ENCODE measurements around the gene ASIC2.

The ASIC2 gene

DNA sequence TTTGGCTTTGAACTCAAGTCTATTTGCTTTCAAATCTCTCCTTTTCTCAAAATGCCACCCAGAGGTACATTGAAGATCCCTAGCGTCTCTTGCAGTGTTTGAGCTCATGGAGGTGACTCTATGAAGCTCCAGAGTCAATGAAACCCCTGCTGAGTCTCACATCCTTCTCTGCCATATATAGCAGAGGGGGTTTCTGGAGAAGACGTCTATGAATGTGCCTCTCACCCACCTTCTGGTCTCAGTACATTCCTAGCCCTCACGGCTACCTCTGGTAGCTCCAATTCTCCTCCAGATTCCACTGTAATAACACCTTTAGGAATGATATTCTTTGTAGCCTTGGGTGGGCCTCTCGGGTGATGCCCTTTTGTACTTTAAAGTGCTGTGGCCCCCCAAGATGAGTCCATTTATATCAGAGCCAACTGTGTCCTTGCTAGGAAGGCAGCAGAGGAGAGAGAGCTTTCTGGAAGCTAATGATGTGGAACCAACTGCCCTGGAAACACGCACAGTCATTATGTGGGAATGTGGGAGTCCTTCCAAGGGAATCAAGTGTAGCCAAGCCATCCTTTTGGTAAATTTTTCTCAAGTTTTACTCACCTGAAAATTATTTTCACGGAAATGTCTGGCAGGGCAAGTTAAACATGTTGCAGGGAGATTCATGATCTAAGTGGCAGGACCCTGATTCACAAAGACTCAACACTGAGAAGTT, 123.4 kb downstream of the ASIC2 start:
- Histone ChIP-seq H2AFZ (ENCODE audit: low read length) (no peak overlapping the region), H3K4me2 (ENCODE audit: low read length) (no peak overlapping the region), H3K9me2 (ENCODE audit: low read depth, low read length) (no peaks in the 10 kb centered on the region), H3K27me3 (ENCODE audit: insufficient read depth, low read length) (no peaks in the 10 kb centered on the region), H3K79me2 (ENCODE audit: insufficient read depth, low read length) (no peaks in the 10 kb centered on the region), H3K9me3 (ENCODE audit: low read length) (no peaks in the 10 kb centered on the region), H3K36me3 (ENCODE audit: insufficient read depth, low read length) (no peaks in the 10 kb centered on the region), H3K4me3 (ENCODE audit: low read depth, low read length, poor library complexity, severe bottlenecking) (no peak overlapping the region), H4K20me1 (ENCODE audit: insufficient read depth, low read length) (no peaks in the 10 kb centered on the region), H3K27ac (ENCODE audit: low read depth, low read length, poor library complexity, severe bottlenecking) (no peak overlapping the region), H3K4me1 (ENCODE audit: insufficient read depth, low read length, severe bottlenecking) (no peaks in the 10 kb centered on the region), H3F3A (ENCODE audit: insufficient read depth, low read length) (no peaks in the 10 kb centered on the region), H3K9ac (ENCODE audit: low read length) (no peak overlapping the region)
- no peak for TF ChIP-seq EZH2 (IDR thresholded peaks at IDR 0.05; ENCODE audit: borderline replicate concordance, low read length)
- no peak for TF ChIP-seq CTCF (IDR thresholded peaks at IDR 0.05; ENCODE audit: low read length)

DNA sequence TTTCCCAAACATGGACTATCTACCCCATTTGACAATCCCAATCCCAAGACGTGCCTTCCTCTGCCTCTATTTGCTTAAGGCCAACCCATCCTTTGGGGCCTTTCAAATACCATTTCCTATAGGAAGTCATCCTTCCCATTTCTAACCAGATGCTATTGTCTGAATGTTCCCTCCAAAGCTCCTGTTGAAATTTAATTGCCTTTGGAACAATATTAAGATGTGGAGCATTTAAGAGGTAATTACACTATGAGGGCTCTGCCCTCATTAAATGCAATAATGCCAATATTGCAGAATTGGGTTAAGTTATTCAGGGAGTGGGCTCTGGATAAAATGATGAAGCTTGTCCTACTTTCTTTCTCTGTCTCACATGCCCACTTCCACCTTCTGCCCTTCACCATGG, 125.4 kb downstream of the ASIC2 start:
- no peak overlapping the region for H3K9ac ChIP-seq (ENCODE audit: low read length)

DNA sequence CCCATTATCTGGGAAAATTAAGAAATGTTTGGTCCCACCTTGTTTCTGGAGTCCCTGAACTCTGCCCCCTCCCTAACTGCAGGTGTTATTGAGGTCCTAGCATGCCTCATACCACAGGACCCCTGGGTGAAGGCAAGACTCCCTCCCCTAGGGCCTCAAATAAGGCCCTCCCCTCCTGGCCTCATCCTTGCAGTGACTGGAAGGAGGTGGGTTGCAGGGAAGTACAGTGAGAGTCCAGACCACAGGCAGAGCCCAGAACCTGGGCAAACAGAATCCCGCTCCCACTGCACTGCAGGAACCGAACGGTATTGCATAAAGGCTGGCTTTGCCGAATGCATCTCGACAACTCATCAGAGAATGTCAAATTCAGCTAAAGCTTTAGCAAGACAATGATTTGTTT, 126.6 kb downstream of the ASIC2 start:
- TF ChIP-seq CTCF (IDR thresholded peaks at IDR 0.05; ENCODE audit: low read length) = no peak
- TF ChIP-seq EZH2 (IDR thresholded peaks at IDR 0.05; ENCODE audit: borderline replicate concordance, low read length) = no peak
- H3K9me2 ChIP-seq (ENCODE audit: low read depth, low read length) = no peaks in the 10 kb centered on the region
- no peaks in the 10 kb centered on the region for H3K27me3 ChIP-seq (ENCODE audit: insufficient read depth, low read length)

More for the DNA sequence above, 125.4 kb downstream of the ASIC2 start:
- Histone ChIP-seq H3K27ac (ENCODE audit: low read depth, low read length, poor library complexity, severe bottlenecking) (no peak overlapping the region), H3K4me2 (ENCODE audit: low read length) (no peak overlapping the region), H2AFZ (ENCODE audit: low read length) (no peak overlapping the region), H3K4me1 (ENCODE audit: insufficient read depth, low read length, severe bottlenecking) (no peaks in the 10 kb centered on the region), H3K9me2 (ENCODE audit: low read depth, low read length) (no peaks in the 10 kb centered on the region), H3F3A (ENCODE audit: insufficient read depth, low read length) (no peaks in the 10 kb centered on the region), H3K4me3 (ENCODE audit: low read depth, low read length, poor library complexity, severe bottlenecking) (no peak overlapping the region), H3K36me3 (ENCODE audit: insufficient read depth, low read length) (no peaks in the 10 kb centered on the region), H4K20me1 (ENCODE audit: insufficient read depth, low read length) (no peaks in the 10 kb centered on the region), H3K79me2 (ENCODE audit: insufficient read depth, low read length) (no peaks in the 10 kb centered on the region), H3K27me3 (ENCODE audit: insufficient read depth, low read length) (no peaks in the 10 kb centered on the region), H3K9me3 (ENCODE audit: low read length) (no peaks in the 10 kb centered on the region)
- no peak for TF ChIP-seq CTCF (IDR thresholded peaks at IDR 0.05; ENCODE audit: low read length)
- TF ChIP-seq EZH2 (IDR thresholded peaks at IDR 0.05; ENCODE audit: borderline replicate concordance, low read length) = no peak

More for the DNA sequence above, 126.6 kb downstream of the ASIC2 start:
- H3K79me2 ChIP-seq (ENCODE audit: insufficient read depth, low read length) = no peaks in the 10 kb centered on the region
- no peak overlapping the region for H3K9ac ChIP-seq (ENCODE audit: low read length)
- no peak overlapping the region for H3K27ac ChIP-seq (ENCODE audit: low read depth, low read length, poor library complexity, severe bottlenecking)
- no peaks in the 10 kb centered on the region for H4K20me1 ChIP-seq (ENCODE audit: insufficient read depth, low read length)
- H3F3A ChIP-seq (ENCODE audit: insufficient read depth, low read length) = no peaks in the 10 kb centered on the region
- H3K4me1 ChIP-seq (ENCODE audit: insufficient read depth, low read length, severe bottlenecking) = no peaks in the 10 kb centered on the region
- no peaks in the 10 kb centered on the region for H3K36me3 ChIP-seq (ENCODE audit: insufficient read depth, low read length)
- no peaks in the 10 kb centered on the region for H3K9me3 ChIP-seq (ENCODE audit: low read length)
- no peak overlapping the region for H3K4me3 ChIP-seq (ENCODE audit: low read depth, low read length, poor library complexity, severe bottlenecking)
- no peak overlapping the region for H3K4me2 ChIP-seq (ENCODE audit: low read length)
- H2AFZ ChIP-seq (ENCODE audit: low read length) = no peak overlapping the region

Data from OCI-LY1 (cell line).